Osteocyte (in vitro differentiated cells): ENCODE data around the gene OR2A7. TPM values are rescaled to one million over a fixed set of nuclear protein-coding genes. Genes with fewer than 3 reads are reported as not detected.
"Not testable (repeated sequence)": the region's sequence is repeated elsewhere in the genome, so short reads cannot be mapped to it uniquely, and the experiment has no call there.

Experiments used
- DNase-seq: peaks from one replicate; pipeline ENCODE4 v3.0.0; 2021; ENCODE audit warnings: mixed read lengths; ENCODE audit not compliant: unreplicated experiment; ENCODE audit errors: extremely low spot score
- H3K27ac Mint-ChIP-seq: one replicate; pipeline ENCODE4 v1.8.0; 2021; ENCODE audit warnings: mild to moderate bottlenecking, mixed read lengths; ENCODE audit not compliant: unreplicated experiment
- H3K27me3 Mint-ChIP-seq: one replicate; pipeline ENCODE4 v1.8.0; 2021; ENCODE audit warnings: mixed read lengths; ENCODE audit not compliant: unreplicated experiment
- H3K36me3 Mint-ChIP-seq: one replicate; pipeline ENCODE4 v1.8.0; 2021; ENCODE audit warnings: mixed read lengths; ENCODE audit not compliant: unreplicated experiment
- H3K4me1 Mint-ChIP-seq: one replicate; pipeline ENCODE4 v1.8.0; 2021; ENCODE audit warnings: mixed read lengths; ENCODE audit not compliant: unreplicated experiment
- H3K4me3 Mint-ChIP-seq: one replicate; pipeline ENCODE4 v1.8.0; 2021; ENCODE audit warnings: mild to moderate bottlenecking, moderate library complexity, mixed read lengths; ENCODE audit not compliant: unreplicated experiment
- H3K9me3 Mint-ChIP-seq: one replicate; pipeline ENCODE4 v1.8.0; 2021; ENCODE audit warnings: mixed read lengths; ENCODE audit not compliant: unreplicated experiment
- CTCF ChIP-seq: fragments of 200-600 bp; sonication (generic); IDR thresholded peaks from 2 replicates; pipeline ENCODE4 v1.5.0; 2021; ENCODE audit warnings: antibody characterized with exemption, mild to moderate bottlenecking, moderate library complexity
- total RNA-seq: library from RNA; stranded (reverse); gene quantifications from 2 replicates; pipeline ENCODE4 v1.2.1, GENCODE V29; 2021

OR2A7 gene
- total RNA-seq, 1 donor from 2014 or later = 1.1 TPM

GRCh38 chr7:144255471-144255897 lies 9.1 kb downstream of the OR2A7 start:
- TF ChIP-seq CTCF = no peak

GRCh38 chr7:144252307-144252706 lies 12.3 kb downstream of the OR2A7 start:
- H3K36me3 Mint-ChIP-seq, H3K27me3 Mint-ChIP-seq, H3K4me3 Mint-ChIP-seq, DNase-seq, H3K27ac Mint-ChIP-seq, H3K9me3 Mint-ChIP-seq, H3K4me1 Mint-ChIP-seq: not testable (repeated sequence)

More at GRCh38 chr7:144255471-144255897, 9.1 kb downstream of the OR2A7 start:
- Mint-ChIP-seq H3K4me3 (no peak overlapping the region), H3K4me1 (no peaks in the 10 kb centered on the region), H3K27ac (no peak overlapping the region), H3K27me3 (no peaks in the 10 kb centered on the region), H3K36me3 (no peaks in the 10 kb centered on the region), H3K9me3 (no peaks in the 10 kb centered on the region)
- no peak for DNase-seq

- H3K27ac Mint-ChIP-seq, H3K27me3 Mint-ChIP-seq, DNase-seq, H3K4me3 Mint-ChIP-seq, H3K36me3 Mint-ChIP-seq, H3K9me3 Mint-ChIP-seq, H3K4me1 Mint-ChIP-seq: not testable (repeated sequence)
These were observed 16.8 kb downstream of the OR2A7 start for GRCh38 chr7:144247674-144248330.

GRCh38 chr7:144246967-144247366 lies 17.6 kb downstream of the OR2A7 start:
- H3K9me3 Mint-ChIP-seq, H3K4me3 Mint-ChIP-seq, H3K36me3 Mint-ChIP-seq, DNase-seq, H3K4me1 Mint-ChIP-seq, H3K27me3 Mint-ChIP-seq, H3K27ac Mint-ChIP-seq: not testable (repeated sequence)

- DNase-seq, H3K27me3 Mint-ChIP-seq, H3K27ac Mint-ChIP-seq, H3K4me1 Mint-ChIP-seq, H3K9me3 Mint-ChIP-seq, H3K36me3 Mint-ChIP-seq, H3K4me3 Mint-ChIP-seq: not testable (repeated sequence)
These were observed 19.2 kb downstream of the OR2A7 start for GRCh38 chr7:144245372-144245771.

GRCh38 chr7:144239365-144239764 lies 25.2 kb downstream of the OR2A7 start, which contains the start of gene OR2A42:
Gene OR2A42 (minus strand): TSS chr7:144239605. CDS start chr7:144232843, 6,762 bp downstream.
- not testable (repeated sequence) for H3K36me3 Mint-ChIP-seq, H3K4me3 Mint-ChIP-seq, H3K4me1 Mint-ChIP-seq, DNase-seq, H3K27ac Mint-ChIP-seq, H3K9me3 Mint-ChIP-seq, H3K27me3 Mint-ChIP-seq

GRCh38 chr7:144238530-144239082 lies 26.0 kb downstream of the OR2A7 start:
- H3K9me3 Mint-ChIP-seq, H3K27ac Mint-ChIP-seq, H3K27me3 Mint-ChIP-seq, DNase-seq, H3K4me3 Mint-ChIP-seq, H3K4me1 Mint-ChIP-seq, H3K36me3 Mint-ChIP-seq: not testable (repeated sequence)

- not testable (repeated sequence) for DNase-seq, H3K4me3 Mint-ChIP-seq, H3K27ac Mint-ChIP-seq, H3K9me3 Mint-ChIP-seq, H3K27me3 Mint-ChIP-seq, H3K36me3 Mint-ChIP-seq, H3K4me1 Mint-ChIP-seq
These were observed 31.6 kb downstream of the OR2A7 start for GRCh38 chr7:144233039-144233438.

- not testable (repeated sequence) for H3K36me3 Mint-ChIP-seq
These were observed 33.6 kb downstream of the OR2A7 start for GRCh38 chr7:144231027-144231426.

GRCh38 chr7:144228810-144229209 lies 35.8 kb downstream of the OR2A7 start:
- H3K9me3 Mint-ChIP-seq, H3K36me3 Mint-ChIP-seq, H3K4me3 Mint-ChIP-seq, H3K27ac Mint-ChIP-seq, H3K4me1 Mint-ChIP-seq, H3K27me3 Mint-ChIP-seq: not testable (repeated sequence)
- DNase-seq = peak; percentile 59

More at GRCh38 chr7:144231027-144231426, 33.6 kb downstream of the OR2A7 start:
- DNase-seq, H3K4me3 Mint-ChIP-seq, H3K27me3 Mint-ChIP-seq, H3K27ac Mint-ChIP-seq, H3K4me1 Mint-ChIP-seq, H3K9me3 Mint-ChIP-seq: not testable (repeated sequence)

- not testable (repeated sequence) for H3K27ac Mint-ChIP-seq, H3K4me3 Mint-ChIP-seq, H3K36me3 Mint-ChIP-seq, H3K9me3 Mint-ChIP-seq, H3K27me3 Mint-ChIP-seq, DNase-seq, H3K4me1 Mint-ChIP-seq
These were observed 37.7 kb downstream of the OR2A7 start for GRCh38 chr7:144226866-144227265.
